HEK293 (cell line): Measurements from ENCODE around the gene GRK5.

ENCODE experiments used
- IKZF3 ChIP-seq: fragments of 450-650 bp; IDR thresholded peaks from 2 replicates; pipeline ENCODE4 v1.5.0; 2018; ENCODE audit warnings: missing biosample characterization, mild to moderate bottlenecking, missing genetic modification characterization, moderate library complexity
- PBX3 ChIP-seq: sonication (generic); formaldehyde crosslinking; IDR thresholded peaks from 2 replicates; pipeline ENCODE4 v1.8.1; 2022; ENCODE audit warnings: mild to moderate bottlenecking, moderate library complexity, missing genetic modification reagents
- SALL2 ChIP-seq: fragments of 450-650 bp; formaldehyde crosslinking; IDR thresholded peaks from 2 replicates; pipeline ENCODE4 v1.5.0; 2017; ENCODE audit warnings: missing biosample characterization, mild to moderate bottlenecking, missing genetic modification characterization, borderline replicate concordance
- ZBTB7A ChIP-seq: fragments of 450-650 bp; formaldehyde crosslinking; IDR thresholded peaks from 2 replicates; pipeline ENCODE4 v1.5.1; 2016; ENCODE audit warnings: low read depth, missing biosample characterization, missing genetic modification characterization
- ZFP3 ChIP-seq: fragments of 450-650 bp; formaldehyde crosslinking; IDR thresholded peaks from 2 replicates; pipeline ENCODE4 v1.5.1; 2016; ENCODE audit warnings: low read depth, missing biosample characterization, missing genetic modification characterization
- ZNF549 ChIP-seq: fragments of 450-650 bp; IDR thresholded peaks from 2 replicates; pipeline ENCODE4 v1.5.1; 2018; ENCODE audit warnings: missing biosample characterization, missing genetic modification characterization, mild to moderate bottlenecking, inconsistent platforms, moderate library complexity
- ZNF585B ChIP-seq: fragments of 450-650 bp; formaldehyde crosslinking; IDR thresholded peaks from 2 replicates; pipeline ENCODE4 v1.5.1; 2016; ENCODE audit warnings: missing biosample characterization, missing genetic modification characterization
- ZNF629 ChIP-seq: fragments of 450-650 bp; formaldehyde crosslinking; IDR thresholded peaks from 2 replicates; pipeline ENCODE4 v1.5.1; 2017; ENCODE audit warnings: missing biosample characterization, missing genetic modification characterization
- ZNF76 ChIP-seq: fragments of 450-650 bp; formaldehyde crosslinking; IDR thresholded peaks from 2 replicates; pipeline ENCODE4; 2016; ENCODE audit warnings: low read depth, missing biosample characterization, missing genetic modification characterization, borderline replicate concordance
- TF ChIP-seq, protein P1 (sequence below): fragments of 450-650 bp; formaldehyde crosslinking; IDR thresholded peaks from 2 replicates; pipeline ENCODE4 v1.5.1; 2016; ENCODE audit warnings: missing biosample characterization, missing genetic modification characterization, low read depth
- TF ChIP-seq, protein P2 (sequence below): fragments of 450-650 bp; formaldehyde crosslinking; IDR thresholded peaks from 2 replicates; pipeline ENCODE4 v1.5.1; 2016; ENCODE audit warnings: missing biosample characterization, missing genetic modification characterization
- TF ChIP-seq, protein P3 (sequence below): fragments of 450-650 bp; formaldehyde crosslinking; IDR thresholded peaks from 2 replicates; pipeline ENCODE4 v1.5.1; 2016; ENCODE audit warnings: missing biosample characterization, missing genetic modification characterization
- TF ChIP-seq, protein P4 (sequence below): fragments of 450-650 bp; formaldehyde crosslinking; IDR thresholded peaks from 2 replicates; pipeline ENCODE4 v1.5.1; 2016; ENCODE audit warnings: missing biosample characterization, missing genetic modification characterization

- TF ChIP-seq PBX3 (CRISPR knock-in tag) (no peak), ZFP3 (no peak), ZNF585B (tag by site-specific recombination) (no peak), ZNF549 (tag by site-specific recombination) (no peak), SALL2 (tag by site-specific recombination) (no peak), ZBTB7A (tag by site-specific recombination) (no peak), ZNF76 (no peak), ZNF629 (tag by site-specific recombination) (no peak), IKZF3 (tag by site-specific recombination) (no peak)
- TF ChIP-seq, protein P1, sequence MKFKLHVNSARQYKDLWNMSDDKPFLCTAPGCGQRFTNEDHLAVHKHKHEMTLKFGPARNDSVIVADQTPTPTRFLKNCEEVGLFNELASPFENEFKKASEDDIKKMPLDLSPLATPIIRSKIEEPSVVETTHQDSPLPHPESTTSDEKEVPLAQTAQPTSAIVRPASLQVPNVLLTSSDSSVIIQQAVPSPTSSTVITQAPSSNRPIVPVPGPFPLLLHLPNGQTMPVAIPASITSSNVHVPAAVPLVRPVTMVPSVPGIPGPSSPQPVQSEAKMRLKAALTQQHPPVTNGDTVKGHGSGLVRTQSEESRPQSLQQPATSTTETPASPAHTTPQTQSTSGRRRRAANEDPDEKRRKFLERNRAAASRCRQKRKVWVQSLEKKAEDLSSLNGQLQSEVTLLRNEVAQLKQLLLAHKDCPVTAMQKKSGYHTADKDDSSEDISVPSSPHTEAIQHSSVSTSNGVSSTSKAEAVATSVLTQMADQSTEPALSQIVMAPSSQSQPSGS (tag by site-specific recombination) = no peak
- TF ChIP-seq, protein P2, sequence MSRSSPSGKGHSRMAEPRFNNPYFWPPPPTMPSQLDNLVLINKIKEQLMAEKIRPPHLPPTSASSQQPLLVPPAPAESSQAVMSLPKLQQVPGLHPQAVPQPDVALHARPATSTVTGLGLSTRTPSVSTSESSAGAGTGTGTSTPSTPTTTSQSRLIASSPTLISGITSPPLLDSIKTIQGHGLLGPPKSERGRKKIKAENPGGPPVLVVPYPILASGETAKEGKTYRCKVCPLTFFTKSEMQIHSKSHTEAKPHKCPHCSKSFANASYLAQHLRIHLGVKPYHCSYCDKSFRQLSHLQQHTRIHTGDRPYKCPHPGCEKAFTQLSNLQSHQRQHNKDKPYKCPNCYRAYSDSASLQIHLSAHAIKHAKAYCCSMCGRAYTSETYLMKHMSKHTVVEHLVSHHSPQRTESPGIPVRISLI (tag by site-specific recombination) = no peak
- TF ChIP-seq, protein P3, sequence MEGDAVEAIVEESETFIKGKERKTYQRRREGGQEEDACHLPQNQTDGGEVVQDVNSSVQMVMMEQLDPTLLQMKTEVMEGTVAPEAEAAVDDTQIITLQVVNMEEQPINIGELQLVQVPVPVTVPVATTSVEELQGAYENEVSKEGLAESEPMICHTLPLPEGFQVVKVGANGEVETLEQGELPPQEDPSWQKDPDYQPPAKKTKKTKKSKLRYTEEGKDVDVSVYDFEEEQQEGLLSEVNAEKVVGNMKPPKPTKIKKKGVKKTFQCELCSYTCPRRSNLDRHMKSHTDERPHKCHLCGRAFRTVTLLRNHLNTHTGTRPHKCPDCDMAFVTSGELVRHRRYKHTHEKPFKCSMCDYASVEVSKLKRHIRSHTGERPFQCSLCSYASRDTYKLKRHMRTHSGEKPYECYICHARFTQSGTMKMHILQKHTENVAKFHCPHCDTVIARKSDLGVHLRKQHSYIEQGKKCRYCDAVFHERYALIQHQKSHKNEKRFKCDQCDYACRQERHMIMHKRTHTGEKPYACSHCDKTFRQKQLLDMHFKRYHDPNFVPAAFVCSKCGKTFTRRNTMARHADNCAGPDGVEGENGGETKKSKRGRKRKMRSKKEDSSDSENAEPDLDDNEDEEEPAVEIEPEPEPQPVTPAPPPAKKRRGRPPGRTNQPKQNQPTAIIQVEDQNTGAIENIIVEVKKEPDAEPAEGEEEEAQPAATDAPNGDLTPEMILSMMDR = no peak
- TF ChIP-seq, protein P4, sequence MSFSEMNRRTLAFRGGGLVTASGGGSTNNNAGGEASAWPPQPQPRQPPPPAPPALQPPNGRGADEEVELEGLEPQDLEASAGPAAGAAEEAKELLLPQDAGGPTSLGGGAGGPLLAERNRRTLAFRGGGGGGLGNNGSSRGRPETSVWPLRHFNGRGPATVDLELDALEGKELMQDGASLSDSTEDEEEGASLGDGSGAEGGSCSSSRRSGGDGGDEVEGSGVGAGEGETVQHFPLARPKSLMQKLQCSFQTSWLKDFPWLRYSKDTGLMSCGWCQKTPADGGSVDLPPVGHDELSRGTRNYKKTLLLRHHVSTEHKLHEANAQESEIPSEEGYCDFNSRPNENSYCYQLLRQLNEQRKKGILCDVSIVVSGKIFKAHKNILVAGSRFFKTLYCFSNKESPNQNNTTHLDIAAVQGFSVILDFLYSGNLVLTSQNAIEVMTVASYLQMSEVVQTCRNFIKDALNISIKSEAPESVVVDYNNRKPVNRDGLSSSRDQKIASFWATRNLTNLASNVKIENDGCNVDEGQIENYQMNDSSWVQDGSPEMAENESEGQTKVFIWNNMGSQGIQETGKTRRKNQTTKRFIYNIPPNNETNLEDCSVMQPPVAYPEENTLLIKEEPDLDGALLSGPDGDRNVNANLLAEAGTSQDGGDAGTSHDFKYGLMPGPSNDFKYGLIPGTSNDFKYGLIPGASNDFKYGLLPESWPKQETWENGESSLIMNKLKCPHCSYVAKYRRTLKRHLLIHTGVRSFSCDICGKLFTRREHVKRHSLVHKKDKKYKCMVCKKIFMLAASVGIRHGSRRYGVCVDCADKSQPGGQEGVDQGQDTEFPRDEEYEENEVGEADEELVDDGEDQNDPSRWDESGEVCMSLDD (tag by site-specific recombination) = no peak
These were observed 117.8 kb downstream of the GRK5 start for GRCh38 chr10:119325131-119325530.
